22Rv1 (cell line): ENCODE results near the gene PARP11.

Experiments
- ZFX ChIP-seq: fragments of 450-650 bp; IDR thresholded peaks from 2 replicates; pipeline ENCODE4 v1.6.1; 2017; ENCODE audit warnings: antibody characterized with exemption, borderline replicate concordance
- TF ChIP-seq, protein P1 (sequence below): fragments of 450-650 bp; IDR thresholded peaks from 2 replicates; pipeline ENCODE4 v1.5.1; 2017; ENCODE audit warnings: mild to moderate bottlenecking

DNA sequence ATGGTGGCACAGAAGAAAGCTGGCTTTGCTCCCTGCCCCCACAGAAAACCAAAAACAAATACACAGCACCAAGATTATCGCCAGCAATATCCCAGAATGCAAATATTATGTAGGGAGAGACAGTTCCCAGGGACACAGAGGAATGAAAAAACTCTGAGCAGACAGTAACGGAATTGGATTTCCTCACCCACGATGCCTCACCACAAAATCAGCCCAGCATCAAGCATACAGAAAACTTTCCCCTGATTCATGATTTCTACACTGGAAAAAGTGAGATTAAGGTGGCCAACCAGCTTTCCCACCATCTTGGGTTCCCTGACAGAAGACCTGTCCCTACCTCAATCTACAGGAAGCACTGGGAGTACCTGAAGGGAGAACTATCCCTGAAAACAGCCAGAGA, 36.6 kb downstream of the PARP11 start:
- TF ChIP-seq, protein P1, sequence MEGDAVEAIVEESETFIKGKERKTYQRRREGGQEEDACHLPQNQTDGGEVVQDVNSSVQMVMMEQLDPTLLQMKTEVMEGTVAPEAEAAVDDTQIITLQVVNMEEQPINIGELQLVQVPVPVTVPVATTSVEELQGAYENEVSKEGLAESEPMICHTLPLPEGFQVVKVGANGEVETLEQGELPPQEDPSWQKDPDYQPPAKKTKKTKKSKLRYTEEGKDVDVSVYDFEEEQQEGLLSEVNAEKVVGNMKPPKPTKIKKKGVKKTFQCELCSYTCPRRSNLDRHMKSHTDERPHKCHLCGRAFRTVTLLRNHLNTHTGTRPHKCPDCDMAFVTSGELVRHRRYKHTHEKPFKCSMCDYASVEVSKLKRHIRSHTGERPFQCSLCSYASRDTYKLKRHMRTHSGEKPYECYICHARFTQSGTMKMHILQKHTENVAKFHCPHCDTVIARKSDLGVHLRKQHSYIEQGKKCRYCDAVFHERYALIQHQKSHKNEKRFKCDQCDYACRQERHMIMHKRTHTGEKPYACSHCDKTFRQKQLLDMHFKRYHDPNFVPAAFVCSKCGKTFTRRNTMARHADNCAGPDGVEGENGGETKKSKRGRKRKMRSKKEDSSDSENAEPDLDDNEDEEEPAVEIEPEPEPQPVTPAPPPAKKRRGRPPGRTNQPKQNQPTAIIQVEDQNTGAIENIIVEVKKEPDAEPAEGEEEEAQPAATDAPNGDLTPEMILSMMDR, result no peak
- no peak for TF ChIP-seq ZFX
